ENCODE results near the gene MRGPRD. TPM values are rescaled to one million over a fixed set of nuclear protein-coding genes. Genes with fewer than 3 reads are reported as not detected.

Gene MRGPRD
- total RNA-seq, 4 donors from 2014 or later = 2.9 to 5.4 TPM; not detected in 2

GRCh38 chr11:68997124-68997994, 16.6 kb upstream of the MRGPRD start:
- WGBS, 2 donors (ENCODE audit: low coverage in 1 of 2) = 82 to 84% methylated on average over 4 to 11 of the region's 19 CpGs
- ATAC-seq = no peak
- Histone ChIP-seq H3K4me3 (no peak overlapping the region), H3K36me3 (no peaks in the 10 kb centered on the region), H3K4me1 (peaks cover 4 to 50% (median 42%) of the 10 kb centered on the region in 3 donors), H3K9me3 (no peaks in the 10 kb centered on the region), H3K27me3 (peaks cover 2% of the 10 kb centered on the region), H3K27ac (peak overlapping the region in 3 of 4 donors; percentile 96 to 99 (median 99))
- TF ChIP-seq POLR2A (IDR thresholded peaks at IDR 0.05) (no peak), EP300 (IDR thresholded peaks at IDR 0.05) (no peak), POLR2AphosphoS5 (IDR thresholded peaks at IDR 0.05) (no peak), CTCF (IDR thresholded peaks at IDR 0.05) (no peak)

- Histone ChIP-seq H3K4me1 (peaks cover 4 to 42% (median 34%) of the 10 kb centered on the region in 3 donors), H3K27me3 (peaks cover 3% of the 10 kb centered on the region), H3K4me3 (no peak overlapping the region), H3K27ac (peak overlapping the region in 2 of 4 donors; percentile 14 to 99), H3K36me3 (no peaks in the 10 kb centered on the region), H3K9me3 (no peaks in the 10 kb centered on the region)
- TF ChIP-seq CTCF (IDR thresholded peaks at IDR 0.05) = no peak
- no peak for TF ChIP-seq POLR2A (IDR thresholded peaks at IDR 0.05)
- TF ChIP-seq EP300 (IDR thresholded peaks at IDR 0.05) = no peak
- TF ChIP-seq POLR2AphosphoS5 (IDR thresholded peaks at IDR 0.05) = no peak
- 87 to 95% methylated on average over 5 to 6 of the region's 24 CpGs for WGBS, 2 donors (ENCODE audit: low coverage in 1 of 2)
- no peak for ATAC-seq
Observed at GRCh38 chr11:68996376-68997123, 15.8 kb upstream of the MRGPRD start.

GRCh38 chr11:68994894-68995285, 14.1 kb upstream of the MRGPRD start:
- Histone ChIP-seq H3K4me1 (peaks cover 4 to 27% (median 20%) of the 10 kb centered on the region in 3 donors), H3K27me3 (peaks cover 3% of the 10 kb centered on the region), H3K9me3 (no peaks in the 10 kb centered on the region), H3K4me3 (no peak overlapping the region), H3K27ac (no peak overlapping the region), H3K36me3 (no peaks in the 10 kb centered on the region)
- ATAC-seq = no peak
- no peak for TF ChIP-seq EP300 (IDR thresholded peaks at IDR 0.05)
- no peak for TF ChIP-seq POLR2AphosphoS5 (IDR thresholded peaks at IDR 0.05)
- TF ChIP-seq CTCF (IDR thresholded peaks at IDR 0.05) = no peak
- TF ChIP-seq POLR2A (IDR thresholded peaks at IDR 0.05) = no peak
- 61 to 86% methylated on average over 4 to 5 of the region's 6 CpGs for WGBS, 2 donors (ENCODE audit: low coverage in 1 of 2)

- WGBS, 2 donors (ENCODE audit: low coverage in 1 of 2) = 100% methylated on average over 1 of the region's 28 CpGs; no CpG with 5 or more reads in 1 of the 2 donors
- Histone ChIP-seq H3K27me3 (peaks cover 3% of the 10 kb centered on the region), H3K4me3 (no peak overlapping the region), H3K27ac (no peak overlapping the region), H3K9me3 (no peaks in the 10 kb centered on the region), H3K36me3 (no peaks in the 10 kb centered on the region), H3K4me1 (peaks cover 4 to 21% (median 16%) of the 10 kb centered on the region in 3 donors)
- TF ChIP-seq POLR2AphosphoS5 (IDR thresholded peaks at IDR 0.05) = no peak
- no peak for TF ChIP-seq CTCF (IDR thresholded peaks at IDR 0.05)
- no peak for TF ChIP-seq EP300 (IDR thresholded peaks at IDR 0.05)
- TF ChIP-seq POLR2A (IDR thresholded peaks at IDR 0.05) = no peak
- ATAC-seq = no peak
Observed at GRCh38 chr11:68994161-68994893, 13.5 kb upstream of the MRGPRD start.
